Measurements from ENCODE around the gene COBLL1.

- TF ChIP-seq, protein P1, sequence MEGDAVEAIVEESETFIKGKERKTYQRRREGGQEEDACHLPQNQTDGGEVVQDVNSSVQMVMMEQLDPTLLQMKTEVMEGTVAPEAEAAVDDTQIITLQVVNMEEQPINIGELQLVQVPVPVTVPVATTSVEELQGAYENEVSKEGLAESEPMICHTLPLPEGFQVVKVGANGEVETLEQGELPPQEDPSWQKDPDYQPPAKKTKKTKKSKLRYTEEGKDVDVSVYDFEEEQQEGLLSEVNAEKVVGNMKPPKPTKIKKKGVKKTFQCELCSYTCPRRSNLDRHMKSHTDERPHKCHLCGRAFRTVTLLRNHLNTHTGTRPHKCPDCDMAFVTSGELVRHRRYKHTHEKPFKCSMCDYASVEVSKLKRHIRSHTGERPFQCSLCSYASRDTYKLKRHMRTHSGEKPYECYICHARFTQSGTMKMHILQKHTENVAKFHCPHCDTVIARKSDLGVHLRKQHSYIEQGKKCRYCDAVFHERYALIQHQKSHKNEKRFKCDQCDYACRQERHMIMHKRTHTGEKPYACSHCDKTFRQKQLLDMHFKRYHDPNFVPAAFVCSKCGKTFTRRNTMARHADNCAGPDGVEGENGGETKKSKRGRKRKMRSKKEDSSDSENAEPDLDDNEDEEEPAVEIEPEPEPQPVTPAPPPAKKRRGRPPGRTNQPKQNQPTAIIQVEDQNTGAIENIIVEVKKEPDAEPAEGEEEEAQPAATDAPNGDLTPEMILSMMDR (IDR thresholded peaks at IDR 0.05; ENCODE audit: low read depth, low read length) = no peak
- no peak for TF ChIP-seq EZH2phosphoT487 (IDR thresholded peaks at IDR 0.05; ENCODE audit: low read depth)
Measured at GRCh38 chr2:164642946-164643555, 198.6 kb downstream of the COBLL1 start.
